Measurements from ENCODE around the gene HOXA10.

HOXA10 gene

GRCh38 chr7:27203365-27203953 lies 29.3 kb upstream of the HOXA10 start:
- no peak for DNase-seq

GRCh38 chr7:27202862-27203134 lies 28.7 kb upstream of the HOXA10 start:
- DNase-seq, result no peak

- DNase-seq, result no peak
These were observed 28.1 kb upstream of the HOXA10 start for GRCh38 chr7:27202018-27202861.

- DNase-seq, result no peak
These were observed 27.5 kb upstream of the HOXA10 start for GRCh38 chr7:27201580-27202017.

GRCh38 chr7:27200761-27201579 lies 26.9 kb upstream of the HOXA10 start:
- no peak for DNase-seq

GRCh38 chr7:27199849-27200760 lies 26.0 kb upstream of the HOXA10 start, which contains the start of gene HOXA13:
Gene HOXA13 (minus strand): TSS chr7:27200091. CDS start chr7:27200077, 14 bp downstream.
- DNase-seq, result peak; percentile 6

- DNase-seq, result no peak
These were observed 25.0 kb upstream of the HOXA10 start for GRCh38 chr7:27198871-27199801.

GRCh38 chr7:27198138-27198841 lies 24.2 kb upstream of the HOXA10 start:
- no peak for DNase-seq

- no peak for DNase-seq
These were observed 23.3 kb upstream of the HOXA10 start for GRCh38 chr7:27197137-27198042.

- DNase-seq, result peak; percentile 38
These were observed 22.2 kb upstream of the HOXA10 start for GRCh38 chr7:27196287-27196767.

- no peak for DNase-seq
These were observed 20.7 kb upstream of the HOXA10 start for GRCh38 chr7:27194686-27195379.

GRCh38 chr7:27194002-27194352 lies 19.9 kb upstream of the HOXA10 start:
- no peak for DNase-seq

- DNase-seq, result no peak
These were observed 19.3 kb upstream of the HOXA10 start for GRCh38 chr7:27193335-27194001.

- no peak for DNase-seq
These were observed 18.6 kb upstream of the HOXA10 start for GRCh38 chr7:27192546-27193334.

- DNase-seq, result no peak
These were observed 17.9 kb upstream of the HOXA10 start for GRCh38 chr7:27191833-27192545.

GRCh38 chr7:27191161-27191731 lies 17.1 kb upstream of the HOXA10 start:
- DNase-seq, result no peak
